NCI-H2171 treated with DMSO at 0.1 percent for 48 hours (cell line): ENCODE data around the gene UBE2QL1.

Experiments used
- DNase-seq: peaks from one replicate; lab custom pipeline; 2025; lab: John Stamatoyannopoulos, UW

UBE2QL1 gene

GRCh38 chr5:6535594-6535993, 86.9 kb downstream of the UBE2QL1 start:
- DNase-seq: no peak

DNA sequence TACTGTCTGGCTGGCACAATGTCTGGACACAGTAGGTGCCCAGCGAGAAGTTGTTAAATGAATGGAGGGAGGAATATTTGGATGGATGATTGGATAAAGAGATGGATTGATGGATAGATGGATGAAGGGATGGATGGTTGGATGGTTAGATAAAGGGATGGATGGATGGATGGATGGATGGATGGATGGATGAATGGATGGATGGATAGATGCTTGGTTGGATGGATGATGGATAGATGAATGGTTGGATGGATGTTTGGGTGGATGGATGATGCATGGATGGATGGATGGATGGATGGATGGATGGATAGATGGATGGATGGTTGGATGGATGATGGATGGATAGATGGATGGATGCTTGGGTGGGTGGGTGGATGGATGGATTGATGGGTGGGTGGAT, 90.4 kb downstream of the UBE2QL1 start:
- no peak for DNase-seq

DNA sequence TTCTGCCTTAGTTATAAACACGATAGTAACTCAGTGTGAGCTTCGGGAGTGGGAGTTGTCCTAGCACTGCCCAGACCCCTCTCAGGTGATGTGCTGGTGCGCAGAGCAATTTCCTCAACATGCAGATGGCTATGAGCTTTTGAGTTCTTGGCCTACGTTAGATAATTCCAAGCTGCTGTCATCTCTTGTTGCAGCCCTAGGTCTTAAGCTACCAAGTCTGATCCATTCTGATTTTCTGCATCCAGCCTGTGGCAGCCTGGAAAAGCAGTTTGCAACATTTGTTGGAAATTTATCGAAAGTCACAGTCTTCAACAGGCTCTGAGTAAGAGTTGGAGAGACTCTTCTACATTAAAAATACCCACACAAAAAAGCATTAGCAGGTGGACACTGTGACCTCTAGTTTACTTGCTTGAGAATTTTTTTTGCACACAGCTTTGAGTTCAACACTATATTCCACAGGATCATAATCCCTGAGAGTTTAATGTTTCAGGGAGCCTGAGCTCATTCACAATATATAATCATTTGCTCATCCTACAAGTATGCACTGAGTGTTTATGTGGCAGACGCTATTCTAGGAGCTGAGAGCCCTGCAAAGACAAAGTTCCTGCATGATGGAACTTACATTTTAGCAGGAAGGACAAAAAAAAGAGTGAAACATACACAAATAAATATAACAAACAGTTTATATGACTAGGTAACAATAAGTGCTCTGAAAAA, 91.6 kb downstream of the UBE2QL1 start:
- no peak for DNase-seq

DNA sequence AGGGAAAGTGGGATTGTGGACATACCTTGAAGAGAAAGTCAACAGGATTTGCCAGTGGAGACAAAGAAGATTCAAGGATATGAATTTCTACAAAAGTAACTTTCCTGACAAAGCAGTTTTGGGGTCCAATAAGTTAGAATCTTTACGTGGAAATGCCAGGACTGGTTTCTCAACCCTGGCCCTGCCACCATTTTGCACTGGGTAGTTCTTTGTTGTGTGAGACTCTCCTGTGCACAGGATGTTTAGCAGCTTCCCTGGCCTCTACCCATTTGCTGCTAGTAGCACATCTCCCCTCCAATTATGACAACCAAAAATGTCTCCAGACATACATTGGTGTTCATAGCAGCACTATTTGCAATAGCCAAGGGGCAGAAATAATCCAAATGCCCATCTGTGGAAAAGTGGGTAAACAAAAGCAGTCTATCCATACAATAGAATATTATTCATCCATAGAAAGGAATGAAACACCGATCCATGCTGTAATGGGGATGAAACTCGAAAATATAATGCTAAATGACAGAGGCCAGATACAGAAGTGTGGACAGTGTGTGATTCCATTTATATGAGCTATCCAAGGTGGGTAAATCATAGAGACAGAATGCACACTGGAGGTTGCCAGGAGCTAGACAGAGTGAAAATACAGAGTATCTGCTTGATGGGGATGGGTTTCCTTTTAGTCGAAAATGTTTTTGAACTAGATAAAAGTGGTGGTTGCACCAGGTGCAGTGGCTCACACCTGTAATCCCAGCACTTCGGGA, 92.8 kb downstream of the UBE2QL1 start:
- no peak for DNase-seq

- DNase-seq: peak; percentile 40
Observed at GRCh38 chr5:6542421-6543345, 94.0 kb downstream of the UBE2QL1 start.

GRCh38 chr5:6543346-6543730, 94.7 kb downstream of the UBE2QL1 start:
- DNase-seq: no peak

DNA sequence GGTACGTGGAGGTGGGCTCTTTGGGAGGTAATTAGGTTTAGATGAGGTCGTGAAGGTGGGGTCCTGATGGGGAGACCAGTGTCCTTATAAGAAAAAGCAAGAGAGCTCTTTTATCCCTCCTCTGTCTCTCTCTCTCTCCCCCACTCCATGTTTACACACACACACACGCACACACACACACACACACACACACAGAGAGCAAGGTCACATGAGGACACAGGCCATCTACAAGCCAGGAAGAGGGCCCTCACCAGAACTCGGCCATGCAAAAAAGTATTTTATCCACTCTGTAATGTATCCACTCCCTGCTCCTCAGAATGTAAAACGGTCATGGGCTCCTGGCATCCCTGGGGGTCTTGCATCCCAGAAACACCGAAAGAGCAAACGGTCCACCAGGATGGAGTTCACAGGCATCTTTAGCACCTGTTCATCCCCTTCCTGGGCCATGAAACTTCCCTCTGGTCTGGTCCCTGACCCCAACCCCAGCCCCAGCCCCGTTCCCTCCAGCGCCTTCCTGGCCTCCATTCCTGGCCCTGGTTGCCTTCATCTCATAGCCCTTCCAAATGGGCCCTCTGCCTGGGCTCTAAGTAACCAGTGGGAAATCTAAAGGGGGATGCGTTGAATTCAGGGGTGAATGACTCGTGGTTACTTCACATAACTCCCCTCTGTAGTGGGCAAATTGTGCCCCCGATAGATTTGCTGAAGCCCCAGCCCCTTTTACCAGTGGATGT, 95.3 kb downstream of the UBE2QL1 start:
- DNase-seq: no peak
